ENCODE measurements around the gene HS6ST1.

Gene HS6ST1

GRCh38 chr2:128290356-128290755, 28.3 kb downstream of the HS6ST1 start:
- Histone ChIP-seq H3K27ac (ENCODE audit: low read length) (no peak overlapping the region), H3K9ac (ENCODE audit: low read depth, low read length) (no peak overlapping the region), H2AFZ (ENCODE audit: low read depth, low read length) (no peak overlapping the region), H3K4me1 (ENCODE audit: insufficient read depth, low read length) (peaks cover 5% of the 10 kb centered on the region; the same call in 1 of the 2 replicates), H3K4me3 (ENCODE audit: low read depth in 1 of 2, low read length in 2 of 2) (no peak overlapping the region), H3K27me3 (ENCODE audit: insufficient read depth, low read length, poor library complexity) (no peaks in the 10 kb centered on the region), H3K9me3 (ENCODE audit: insufficient read depth, low read length, severe bottlenecking) (no peaks in the 10 kb centered on the region), H3K36me3 (ENCODE audit: insufficient read depth, low read length) (peaks cover 76% of the 10 kb centered on the region), H3K4me2 (ENCODE audit: insufficient read depth, low read length) (no peak overlapping the region), H3K79me2 (ENCODE audit: insufficient read depth, low read length) (peaks cover 100% of the 10 kb centered on the region), H4K20me1 (ENCODE audit: insufficient read depth, low read length) (peaks cover 99% of the 10 kb centered on the region)
- DNase-seq (no peak), ATAC-seq (ENCODE audit: insufficient read depth, low read depth) (no peak)
- TF ChIP-seq CTCF (IDR thresholded peaks at IDR 0.05; ENCODE audit: borderline replicate concordance, extremely low read depth, low read length, poor library complexity, severe bottlenecking): no peak
- TF ChIP-seq EZH2 (IDR thresholded peaks at IDR 0.05; ENCODE audit: borderline replicate concordance, low read depth, low read length, severe bottlenecking): no peak

GRCh38 chr2:128289439-128289838, 29.2 kb downstream of the HS6ST1 start:
- H3K36me3 ChIP-seq (ENCODE audit: insufficient read depth, low read length): peaks cover 76% of the 10 kb centered on the region
- H3K27ac ChIP-seq (ENCODE audit: low read length): no peak overlapping the region
- TF ChIP-seq CTCF (IDR thresholded peaks at IDR 0.05; ENCODE audit: borderline replicate concordance, extremely low read depth, low read length, poor library complexity, severe bottlenecking) (no peak), EZH2 (IDR thresholded peaks at IDR 0.05; ENCODE audit: borderline replicate concordance, low read depth, low read length, severe bottlenecking) (no peak)
- peaks cover 99% of the 10 kb centered on the region for H3K79me2 ChIP-seq (ENCODE audit: insufficient read depth, low read length)
- H3K4me3 ChIP-seq (ENCODE audit: low read depth in 1 of 2, low read length in 2 of 2): no peak overlapping the region
- H4K20me1 ChIP-seq (ENCODE audit: insufficient read depth, low read length): peaks cover 99% of the 10 kb centered on the region
- peaks cover 5% of the 10 kb centered on the region; the same call in 1 of the 2 replicates for H3K4me1 ChIP-seq (ENCODE audit: insufficient read depth, low read length)
- H3K9ac ChIP-seq (ENCODE audit: low read depth, low read length): no peak overlapping the region
- no peak for ATAC-seq (ENCODE audit: insufficient read depth, low read depth)
- no peak for DNase-seq
- no peak overlapping the region for H3K4me2 ChIP-seq (ENCODE audit: insufficient read depth, low read length)
- H3K9me3 ChIP-seq (ENCODE audit: insufficient read depth, low read length, severe bottlenecking): no peaks in the 10 kb centered on the region
- H3K27me3 ChIP-seq (ENCODE audit: insufficient read depth, low read length, poor library complexity): no peaks in the 10 kb centered on the region
- H2AFZ ChIP-seq (ENCODE audit: low read depth, low read length): no peak overlapping the region

GRCh38 chr2:128288781-128289180, 29.9 kb downstream of the HS6ST1 start:
- peaks cover 97% of the 10 kb centered on the region for H4K20me1 ChIP-seq (ENCODE audit: insufficient read depth, low read length)
- H3K4me1 ChIP-seq (ENCODE audit: insufficient read depth, low read length): peaks cover 5% of the 10 kb centered on the region; the same call in 1 of the 2 replicates
- no peaks in the 10 kb centered on the region for H3K9me3 ChIP-seq (ENCODE audit: insufficient read depth, low read length, severe bottlenecking)
- TF ChIP-seq CTCF (IDR thresholded peaks at IDR 0.05; ENCODE audit: borderline replicate concordance, extremely low read depth, low read length, poor library complexity, severe bottlenecking) (no peak), EZH2 (IDR thresholded peaks at IDR 0.05; ENCODE audit: borderline replicate concordance, low read depth, low read length, severe bottlenecking) (no peak)
- H3K36me3 ChIP-seq (ENCODE audit: insufficient read depth, low read length): peaks cover 74% of the 10 kb centered on the region
- H3K4me3 ChIP-seq (ENCODE audit: low read depth in 1 of 2, low read length in 2 of 2): no peak overlapping the region
- no peaks in the 10 kb centered on the region for H3K27me3 ChIP-seq (ENCODE audit: insufficient read depth, low read length, poor library complexity)
- ATAC-seq (ENCODE audit: insufficient read depth, low read depth) (no peak), DNase-seq (no peak)
- H2AFZ ChIP-seq (ENCODE audit: low read depth, low read length): no peak overlapping the region
- H3K79me2 ChIP-seq (ENCODE audit: insufficient read depth, low read length): peaks cover 99% of the 10 kb centered on the region
- H3K4me2 ChIP-seq (ENCODE audit: insufficient read depth, low read length): no peak overlapping the region
- H3K9ac ChIP-seq (ENCODE audit: low read depth, low read length): no peak overlapping the region
- H3K27ac ChIP-seq (ENCODE audit: low read length): no peak overlapping the region
